HG03442 (cell line): ENCODE measurements around the gene FRMD5.
"Not testable (repeated sequence)": the region's sequence is repeated elsewhere in the genome, so short reads cannot be mapped to it uniquely, and the experiment has no call there.

Experiments
- ATAC-seq: cut with Tn5 transposase; IDR thresholded peaks from one replicate; pipeline ENCODE4 v1.9.1; 2021; ENCODE audit warnings: mild to moderate bottlenecking, moderate library complexity; ENCODE audit not compliant: unreplicated experiment

The FRMD5 gene

DNA sequence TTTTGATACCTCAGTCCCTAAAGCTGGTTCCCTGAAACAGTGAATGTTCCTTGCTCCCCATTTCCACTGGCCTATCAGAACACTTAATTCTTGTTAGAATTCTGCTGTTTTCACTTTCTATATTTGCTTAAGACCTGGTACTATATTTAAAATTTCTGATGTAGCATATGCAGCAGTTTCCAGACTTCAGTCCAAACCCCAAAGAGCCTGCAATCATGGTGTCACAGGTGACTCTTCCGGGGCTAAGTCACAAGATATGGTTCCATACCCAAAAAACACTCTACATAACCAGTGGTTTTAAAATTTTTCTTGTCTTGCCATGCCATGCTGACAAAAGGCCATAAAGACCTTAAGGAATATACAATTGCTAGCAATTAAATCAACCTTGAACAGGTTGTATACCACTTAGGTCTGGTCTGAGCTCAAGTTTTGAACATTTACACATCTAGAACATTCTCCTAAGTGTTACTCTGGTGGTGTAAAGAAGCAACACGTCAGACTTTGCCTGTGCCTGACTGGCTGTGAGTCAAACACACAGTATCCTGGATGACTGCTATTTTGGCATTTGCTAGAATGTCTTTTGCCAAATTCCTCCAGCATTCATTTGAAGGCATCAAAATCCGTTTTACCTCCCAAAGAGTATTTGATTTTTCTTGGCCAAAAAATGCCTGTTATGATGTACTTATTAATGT, 160.0 kb downstream of the FRMD5 start:
- ATAC-seq, result no peak

- no peak for ATAC-seq
These were observed 160.7 kb downstream of the FRMD5 start for GRCh38 chr15:44034334-44034733.

DNA sequence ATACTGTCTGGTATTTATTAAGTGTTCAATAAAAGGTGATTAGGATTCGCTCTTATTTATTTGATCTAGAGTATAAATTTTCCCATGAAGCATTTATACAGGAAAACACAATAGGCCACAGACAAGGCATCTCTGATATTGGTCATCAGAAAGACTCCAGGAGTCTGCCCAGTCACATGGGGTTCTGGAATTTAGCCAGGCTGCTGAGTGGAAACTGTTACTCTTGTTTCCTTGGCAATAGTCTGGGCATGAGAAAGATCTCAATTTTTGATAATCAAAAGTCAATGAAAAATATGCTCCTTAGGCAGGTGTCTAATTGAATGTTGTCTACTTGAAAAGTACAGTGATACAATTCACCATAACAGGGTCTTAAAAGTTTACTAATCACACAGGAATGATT, 161.2 kb downstream of the FRMD5 start:
- no peak for ATAC-seq

GRCh38 chr15:44032820-44033219, 162.3 kb downstream of the FRMD5 start:
- ATAC-seq, result not testable (repeated sequence)

- ATAC-seq, result no peak
These were observed 165.0 kb downstream of the FRMD5 start for GRCh38 chr15:44029940-44030568.

DNA sequence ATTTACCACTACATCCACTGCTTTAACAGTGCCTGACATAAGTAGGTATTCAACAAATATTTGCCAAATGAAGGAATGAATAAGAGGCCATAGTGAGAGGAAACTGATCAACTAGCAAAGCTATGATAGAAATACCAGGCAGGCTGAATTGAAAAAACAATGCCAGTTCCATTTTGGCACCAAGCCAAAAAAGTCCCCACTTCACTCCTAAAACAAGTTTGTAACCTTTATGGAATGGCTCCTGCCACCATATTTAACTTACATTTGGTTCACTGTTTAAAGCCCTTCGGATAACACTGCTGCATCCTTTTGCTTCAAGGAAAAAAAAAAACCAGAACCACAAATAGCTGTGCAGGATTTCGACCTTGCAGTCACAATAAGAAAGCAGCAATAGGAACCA, 166.1 kb downstream of the FRMD5 start:
- no peak for ATAC-seq

DNA sequence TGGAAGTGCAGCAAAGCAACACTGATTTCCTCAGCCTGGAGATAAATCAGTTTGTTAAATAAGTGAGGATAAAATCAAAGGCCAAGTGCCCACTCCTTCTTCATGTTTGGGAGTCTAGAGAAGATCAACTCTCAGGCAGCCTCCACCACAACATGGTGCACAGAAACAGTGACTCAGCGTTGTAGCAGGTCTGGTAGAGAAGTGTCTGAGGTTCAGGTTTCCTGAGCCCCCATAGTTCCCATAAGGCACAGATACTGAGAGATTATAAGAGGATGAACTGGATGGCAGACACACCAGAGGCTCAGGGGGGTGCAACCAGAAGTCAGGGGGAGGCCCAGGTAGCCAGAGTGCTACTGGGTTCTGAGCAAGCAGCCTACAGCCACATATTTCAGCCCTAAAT, 166.7 kb downstream of the FRMD5 start:
- ATAC-seq, result no peak

DNA sequence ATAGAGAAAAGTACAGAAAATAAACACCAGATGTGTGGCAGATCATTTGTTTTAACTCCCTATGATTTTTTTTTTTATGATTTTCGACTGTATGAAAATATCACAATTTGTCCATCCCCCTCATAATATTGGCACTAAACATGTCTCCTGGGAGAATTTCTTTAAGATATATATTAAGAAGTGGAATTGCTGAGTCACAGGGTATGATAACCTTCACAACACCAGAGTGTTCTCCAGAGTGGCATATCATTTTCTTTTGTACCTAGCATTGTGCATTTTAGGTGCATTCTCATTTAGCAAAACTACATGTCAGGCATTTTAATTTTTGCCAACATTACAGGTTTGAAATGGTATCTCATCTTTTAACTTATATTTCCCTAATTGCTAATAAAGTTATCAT, 170.9 kb downstream of the FRMD5 start:
- ATAC-seq, result no peak

GRCh38 chr15:44023176-44023575, 171.9 kb downstream of the FRMD5 start:
- ATAC-seq, result no peak

DNA sequence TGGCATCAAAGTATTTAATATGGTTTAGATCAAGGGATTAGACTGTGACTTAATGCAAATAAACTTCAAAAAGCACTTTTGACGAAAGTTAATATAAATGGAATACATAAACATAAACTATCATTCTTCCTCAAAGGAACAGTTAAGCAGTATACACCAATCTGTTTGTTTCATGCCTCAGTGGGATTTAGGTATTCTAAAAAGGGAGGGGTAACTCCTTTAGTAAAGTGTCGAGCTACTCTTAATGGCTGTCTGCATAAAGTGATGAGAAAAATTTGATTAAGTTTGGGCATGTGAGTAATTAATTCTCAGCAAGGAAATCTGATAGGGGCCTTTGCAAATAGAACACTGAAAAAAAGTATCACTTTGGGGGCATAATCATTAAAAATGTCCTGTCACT, 176.9 kb downstream of the FRMD5 start:
- ATAC-seq, result no peak

- no peak for ATAC-seq
These were observed 179.3 kb downstream of the FRMD5 start for GRCh38 chr15:44015545-44016305.

DNA sequence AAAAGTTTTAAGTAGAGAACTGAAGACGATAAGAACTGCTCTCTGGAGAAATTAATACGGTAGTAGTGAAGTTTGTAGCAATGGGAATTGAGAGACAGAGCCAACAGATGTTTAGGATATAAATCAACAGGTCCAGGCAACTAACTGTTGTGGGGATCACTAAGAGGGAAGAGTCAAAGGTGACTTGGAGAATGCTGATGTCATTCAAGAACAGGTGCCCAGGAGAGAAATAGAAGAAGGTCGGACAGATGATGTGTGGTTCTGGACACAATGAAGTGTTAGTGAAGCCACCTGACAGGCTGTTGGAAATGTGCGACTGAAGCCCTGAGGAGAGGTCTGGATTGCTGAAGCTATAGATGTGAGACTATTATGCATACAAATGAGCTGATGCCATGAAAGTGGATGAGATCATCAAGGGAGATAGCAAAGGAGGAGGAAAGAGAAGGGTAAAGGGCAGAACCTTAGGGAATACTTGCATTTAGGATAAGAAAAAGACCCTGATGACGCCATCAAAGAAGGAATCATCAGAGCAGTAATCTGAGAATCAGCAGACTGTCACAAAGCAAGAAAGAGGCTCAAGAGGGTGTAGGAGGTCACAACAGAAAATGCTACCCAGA, 183.7 kb downstream of the FRMD5 start:
- ATAC-seq, result no peak

- ATAC-seq, result no peak
These were observed 185.0 kb downstream of the FRMD5 start for GRCh38 chr15:44010089-44010488.

DNA sequence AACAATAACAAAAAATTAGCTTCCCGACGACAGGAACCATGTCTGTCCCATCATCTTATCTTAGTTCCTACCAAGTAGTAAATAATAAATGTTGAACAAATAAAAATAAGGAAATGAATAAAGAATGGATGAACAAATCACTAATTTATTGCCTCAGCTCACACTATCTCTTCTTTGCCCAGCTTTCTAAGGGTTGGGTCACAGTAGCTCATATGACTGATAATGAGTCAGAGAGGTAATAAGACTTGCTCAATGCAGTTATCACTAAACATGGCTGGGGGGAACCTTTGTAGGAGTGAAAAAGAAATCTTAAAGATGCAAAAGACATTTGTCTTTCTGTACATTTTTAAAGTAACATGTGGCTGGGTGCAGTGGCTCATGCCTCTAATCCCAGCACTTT, 186.0 kb downstream of the FRMD5 start:
- no peak for ATAC-seq

GRCh38 chr15:44000248-44000647, 194.8 kb downstream of the FRMD5 start:
- not testable (repeated sequence) for ATAC-seq

GRCh38 chr15:43998607-43999006, 196.5 kb downstream of the FRMD5 start:
- no peak for ATAC-seq

- ATAC-seq, result no peak
These were observed 203.9 kb downstream of the FRMD5 start for GRCh38 chr15:43991206-43991605.

GRCh38 chr15:43989938-43990337, 205.1 kb downstream of the FRMD5 start:
- ATAC-seq, result no peak

GRCh38 chr15:43988900-43989299, 206.2 kb downstream of the FRMD5 start:
- ATAC-seq, result no peak

- ATAC-seq, result no peak
These were observed 207.1 kb downstream of the FRMD5 start for GRCh38 chr15:43987924-43988323.

DNA sequence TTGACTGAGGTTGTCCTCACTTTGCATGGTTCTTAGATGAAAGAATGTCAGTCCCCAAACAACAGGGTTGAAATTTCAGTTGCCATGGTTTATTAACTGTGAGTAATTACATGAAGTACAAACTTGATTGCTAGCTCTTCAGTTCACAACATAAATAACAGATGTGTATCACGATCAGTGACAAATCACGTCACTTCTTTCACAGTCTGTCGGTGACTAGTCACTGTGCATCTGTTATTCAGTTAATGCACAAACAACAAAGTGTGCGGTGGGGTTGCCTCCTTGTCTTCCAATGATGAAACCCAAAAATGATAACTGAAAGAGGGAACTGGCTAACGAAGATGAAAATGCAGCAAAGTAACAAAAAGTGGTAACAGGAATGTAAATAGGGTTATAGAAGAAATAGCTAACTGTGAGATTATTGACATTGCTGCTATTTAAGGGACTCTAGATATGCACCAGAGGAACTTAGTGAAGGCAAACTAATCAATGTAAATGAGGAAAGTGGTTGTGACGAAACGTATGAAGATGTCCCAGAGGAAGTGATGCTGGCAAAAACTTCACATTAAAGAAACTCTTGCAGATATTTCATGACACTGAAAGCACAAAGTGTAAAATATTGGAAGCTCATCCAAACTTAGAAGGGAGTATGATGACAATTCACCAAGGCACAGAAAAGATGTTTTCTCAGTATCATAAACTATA, 208.9 kb downstream of the FRMD5 start:
- ATAC-seq, result no peak
